GM21825 (cell line): Measurements from ENCODE around the gene SHC1.
"Not testable (repeated sequence)": the region's sequence is repeated elsewhere in the genome, so short reads cannot be mapped to it uniquely, and the experiment has no call there.

Source experiments
- ATAC-seq: cut with Tn5 transposase; IDR thresholded peaks from one replicate; pipeline ENCODE4 v1.9.1; 2021; ENCODE audit warnings: mild to moderate bottlenecking, moderate library complexity; ENCODE audit not compliant: unreplicated experiment

The SHC1 gene

DNA sequence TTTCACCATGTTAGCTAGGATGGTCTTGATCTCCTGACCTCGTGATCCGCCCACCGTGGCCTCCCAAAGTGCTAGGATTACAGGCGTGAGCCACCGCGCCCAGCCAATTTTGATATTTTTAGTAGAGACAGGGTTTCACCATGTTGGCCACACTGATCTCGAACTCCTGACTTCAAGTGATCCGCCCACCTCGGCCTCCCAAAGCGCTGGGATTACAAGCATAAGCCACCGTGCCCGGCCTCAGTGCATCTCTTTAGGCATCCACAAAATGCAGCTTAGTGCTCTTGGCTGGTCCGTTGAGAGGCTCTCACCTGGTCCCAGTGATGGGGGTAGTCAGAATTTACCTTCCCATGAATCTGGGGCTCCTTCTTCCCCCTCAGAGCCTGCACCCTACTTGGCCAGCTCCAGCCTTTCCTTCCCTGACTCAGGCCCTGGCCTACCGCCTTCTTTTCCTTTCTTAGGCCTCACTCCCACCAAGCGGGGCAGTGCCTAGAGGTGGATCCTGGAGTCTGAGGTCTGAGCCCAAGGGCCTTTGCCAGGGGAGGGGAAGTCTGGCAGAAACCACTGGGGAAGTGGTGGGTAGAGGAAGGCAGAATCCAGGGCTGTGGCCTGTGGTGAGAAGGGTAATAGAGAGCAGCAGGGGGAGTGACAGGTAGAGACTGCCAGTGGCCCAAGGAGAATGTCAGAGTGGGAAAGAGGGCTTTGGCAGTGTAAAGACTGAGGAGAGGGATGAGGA lies 26.6 kb upstream of the SHC1 start:
- no peak for ATAC-seq

DNA sequence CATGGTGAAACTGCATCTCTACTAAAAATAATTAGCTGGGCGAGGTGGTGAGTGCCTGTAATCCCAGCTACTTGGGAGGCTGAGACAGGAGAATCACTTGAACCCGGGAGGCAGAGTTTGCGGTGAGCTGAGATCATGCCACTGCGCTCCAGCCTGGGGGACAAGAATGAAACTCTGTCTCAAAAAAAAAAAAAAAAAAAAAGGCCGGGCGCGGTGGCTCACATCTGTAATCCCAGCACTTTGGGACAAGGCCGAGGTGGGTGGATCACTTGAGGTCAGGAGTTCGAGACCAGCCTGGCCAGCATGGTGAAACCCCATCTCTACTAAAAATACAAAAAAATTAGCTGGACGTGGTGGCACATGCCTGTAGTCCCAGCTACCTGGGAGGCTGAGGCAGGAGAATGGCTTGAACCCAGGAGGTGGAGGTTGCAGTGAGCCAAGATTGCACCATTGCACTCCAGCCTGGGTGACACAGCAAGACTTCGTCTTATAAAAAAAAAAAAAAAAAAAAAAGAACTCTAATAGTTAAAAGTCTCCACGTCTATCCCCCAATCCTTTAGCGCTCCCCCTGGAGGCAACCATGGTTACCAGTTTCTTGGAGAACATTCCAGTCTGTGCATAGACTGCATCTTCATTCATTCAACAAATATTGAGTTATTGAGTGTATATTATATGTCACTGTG lies 24.9 kb upstream of the SHC1 start:
- ATAC-seq = not testable (repeated sequence)

DNA sequence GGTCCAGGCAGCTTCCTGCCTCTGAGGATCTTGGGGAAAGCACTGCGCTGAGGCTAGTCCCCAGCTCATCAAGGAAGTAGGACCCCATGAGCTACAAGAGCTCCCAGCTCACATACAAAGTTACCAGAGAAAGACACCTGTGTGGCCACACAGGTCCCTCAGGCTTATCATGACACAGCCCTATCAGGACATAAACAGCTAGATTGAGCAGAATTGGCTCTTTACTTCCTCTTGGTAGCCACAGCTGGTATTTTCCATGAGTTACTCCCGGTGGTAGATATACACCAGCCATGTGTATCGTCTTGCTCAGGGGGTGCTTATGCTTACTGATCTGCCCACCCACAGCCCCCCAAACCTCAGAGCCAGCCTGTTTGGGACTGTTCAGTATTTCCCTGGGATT lies 24.0 kb upstream of the SHC1 start:
- ATAC-seq = no peak

DNA sequence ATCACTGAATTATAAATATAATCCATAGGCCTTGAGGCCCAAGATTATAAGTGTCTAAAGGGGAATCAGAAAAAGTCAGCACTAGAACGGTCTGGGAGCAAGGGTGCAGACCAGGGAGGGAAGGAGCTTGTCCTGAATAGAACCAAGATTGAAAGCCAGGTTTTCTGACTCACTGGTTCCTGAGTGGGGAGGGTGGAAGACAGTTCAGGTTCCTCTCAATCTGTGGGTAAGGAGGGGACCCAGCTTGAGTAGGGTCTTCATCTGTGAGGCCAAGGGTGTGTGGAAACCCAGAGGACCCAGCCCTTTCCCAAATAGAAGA lies 23.7 kb upstream of the SHC1 start:
- ATAC-seq = no peak

DNA sequence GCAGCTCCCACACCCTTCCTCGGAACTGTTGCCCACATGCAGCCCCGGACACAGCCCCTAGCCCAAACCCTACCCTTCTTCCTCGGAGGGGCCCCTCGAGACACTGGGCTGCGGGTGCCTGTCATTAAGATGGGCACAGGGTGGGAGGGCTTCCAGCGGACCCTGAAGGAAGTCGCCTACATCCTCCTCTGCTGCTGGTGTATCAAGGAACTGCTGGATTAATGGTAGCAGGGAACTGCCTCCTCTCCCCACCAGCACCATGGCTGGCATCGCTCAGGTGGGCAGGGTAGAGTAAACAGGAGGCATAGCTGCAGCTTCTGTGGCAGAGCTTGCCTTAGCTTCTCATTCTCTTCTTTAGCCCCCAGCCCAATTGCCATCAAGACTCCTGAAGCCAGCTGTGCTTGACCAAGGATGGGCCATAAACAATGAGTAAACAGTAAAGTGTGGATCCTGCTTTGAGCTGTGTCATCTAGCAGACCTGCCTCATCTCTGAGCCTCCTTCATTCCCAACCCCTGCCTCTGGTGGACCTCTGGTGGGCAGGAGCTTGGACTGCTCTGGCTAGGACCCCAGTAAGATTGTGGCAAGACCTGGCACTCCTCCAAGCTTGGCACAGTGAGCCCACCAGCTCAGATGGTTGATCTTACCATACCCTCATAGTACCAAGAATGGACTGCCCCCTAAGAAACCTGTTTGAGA lies 23.2 kb upstream of the SHC1 start, which contains the start of gene LENEP:
LENEP (plus strand) TSS at position 15 of the 697 bp plus-strand sequence; CDS start at position 37, 22 bp downstream.
- ATAC-seq = no peak

DNA sequence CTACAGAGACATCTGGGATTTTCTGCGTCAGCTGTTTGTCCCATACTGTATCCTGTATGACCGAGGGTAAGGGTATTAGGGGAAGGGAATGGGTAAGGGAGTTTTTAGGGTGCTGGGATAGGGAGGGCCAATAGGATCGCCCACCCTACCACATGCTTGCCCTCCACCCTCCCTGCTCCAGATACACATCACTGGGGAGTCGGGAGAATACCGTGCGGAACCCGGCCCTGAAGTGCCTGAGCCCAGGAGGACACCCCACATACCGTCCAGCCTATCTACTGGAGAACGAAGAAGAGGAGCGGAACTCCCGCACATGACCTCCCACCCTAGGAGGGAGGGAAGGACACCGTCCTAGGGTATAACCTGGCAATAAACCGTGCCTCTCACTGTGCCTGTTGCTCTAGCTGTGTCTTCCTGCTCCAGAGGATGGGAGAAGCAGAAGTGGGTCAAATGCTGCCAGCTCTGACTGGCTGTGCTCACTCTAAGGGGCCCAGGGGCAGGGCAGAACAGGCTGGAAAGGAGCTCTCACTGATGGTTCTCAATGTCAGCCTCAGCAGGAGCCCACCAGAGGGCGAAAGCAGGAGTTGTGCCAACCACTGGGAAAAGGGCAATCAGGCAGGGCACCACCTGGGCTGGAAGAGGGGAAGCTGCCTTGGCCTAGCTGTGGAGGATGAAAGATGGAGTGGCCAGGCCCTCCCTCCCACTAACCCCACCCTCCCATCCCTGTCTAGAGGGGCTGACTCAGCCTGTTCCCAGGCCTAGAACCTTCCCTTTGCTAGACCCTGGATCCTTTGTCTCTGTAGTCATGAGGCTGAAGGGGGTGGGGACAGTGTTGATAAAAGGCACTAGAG lies 22.4 kb upstream of the SHC1 start:
- ATAC-seq = no peak

DNA sequence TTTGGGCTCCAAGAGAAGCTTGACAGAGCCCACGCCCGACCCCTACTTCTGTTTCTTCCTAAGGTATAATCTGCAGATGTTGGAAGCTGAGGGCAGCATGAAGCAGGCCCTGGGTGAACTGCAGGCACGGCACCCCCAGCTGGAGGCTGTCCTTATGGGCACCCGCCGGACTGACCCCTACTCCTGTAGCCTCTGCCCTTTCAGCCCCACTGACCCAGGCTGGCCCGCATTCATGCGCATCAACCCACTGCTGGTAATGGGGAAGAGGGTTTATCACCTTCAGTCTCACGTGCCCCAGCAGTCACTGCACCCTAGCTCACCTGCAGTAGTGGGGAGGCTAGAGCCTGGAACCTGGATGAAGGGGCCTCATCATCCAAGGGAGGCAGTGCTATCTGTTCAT lies 19.7 kb upstream of the SHC1 start:
- ATAC-seq = no peak

DNA sequence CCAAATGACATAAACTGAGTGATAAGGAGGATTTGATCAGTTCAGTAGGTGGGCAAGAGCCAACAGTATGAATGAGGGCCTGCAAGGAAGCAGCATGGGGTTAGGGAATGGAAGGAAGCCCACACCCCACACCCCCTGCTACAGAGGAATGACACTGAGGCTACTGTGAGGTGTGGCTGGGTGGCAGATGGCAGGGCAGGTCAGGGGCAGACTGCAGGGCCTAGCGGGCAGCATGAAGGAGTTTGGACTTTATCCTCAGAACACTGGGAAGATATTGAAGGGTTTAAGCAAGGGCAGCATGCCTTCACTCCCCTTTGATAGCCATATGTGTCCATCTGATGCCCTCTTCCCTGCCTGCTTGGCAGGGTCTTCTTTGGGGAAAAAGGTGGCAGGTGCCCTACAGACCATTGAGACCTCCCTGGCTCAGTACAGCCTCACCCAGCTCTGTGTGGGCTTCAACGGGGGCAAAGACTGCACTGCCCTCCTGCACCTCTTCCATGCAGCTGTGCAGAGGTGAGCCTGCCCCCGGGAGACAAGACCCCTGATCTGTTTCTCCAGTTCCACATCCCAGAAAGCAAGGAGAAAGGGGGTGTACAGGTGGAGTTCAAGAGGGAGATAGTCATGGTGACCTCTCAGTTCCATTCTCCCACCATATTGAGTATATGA lies 18.8 kb upstream of the SHC1 start:
- no peak for ATAC-seq

DNA sequence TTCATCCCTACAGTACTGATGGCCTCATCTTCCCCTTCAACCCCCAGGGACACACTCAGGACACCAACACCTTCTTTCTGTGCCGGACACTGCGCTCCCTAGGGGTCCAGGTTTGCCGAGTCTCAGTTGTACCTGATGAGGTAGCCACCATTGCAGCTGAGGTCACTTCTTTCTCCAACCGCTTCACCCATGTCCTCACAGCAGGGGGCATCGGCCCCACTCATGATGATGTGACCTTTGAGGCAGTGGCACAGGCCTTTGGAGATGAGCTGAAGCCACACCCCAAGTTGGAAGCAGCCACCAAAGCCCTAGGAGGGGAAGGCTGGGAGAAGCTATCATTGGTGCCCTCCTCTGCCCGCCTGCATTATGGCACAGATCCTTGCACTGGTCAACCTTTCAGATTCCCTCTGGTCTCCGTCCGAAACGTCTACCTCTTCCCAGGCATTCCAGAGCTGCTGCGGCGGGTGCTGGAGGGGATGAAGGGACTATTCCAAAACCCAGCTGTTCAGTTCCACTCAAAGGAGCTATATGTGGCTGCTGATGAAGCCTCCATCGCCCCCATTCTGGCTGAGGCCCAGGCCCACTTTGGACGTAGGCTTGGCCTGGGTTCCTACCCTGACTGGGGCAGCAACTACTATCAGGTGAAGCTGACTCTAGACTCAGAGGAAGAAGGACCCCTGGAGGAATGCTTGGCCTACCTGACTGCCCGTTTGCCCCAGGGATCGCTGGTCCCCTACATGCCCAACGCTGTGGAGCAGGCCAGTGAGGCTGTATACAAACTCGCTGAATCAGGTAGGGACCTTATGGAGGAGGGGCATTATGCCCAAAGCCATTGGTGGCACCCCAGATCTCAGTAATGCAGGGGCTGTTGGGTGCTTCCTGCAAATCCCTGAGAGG lies 17.8 kb upstream of the SHC1 start:
- no peak for ATAC-seq

DNA sequence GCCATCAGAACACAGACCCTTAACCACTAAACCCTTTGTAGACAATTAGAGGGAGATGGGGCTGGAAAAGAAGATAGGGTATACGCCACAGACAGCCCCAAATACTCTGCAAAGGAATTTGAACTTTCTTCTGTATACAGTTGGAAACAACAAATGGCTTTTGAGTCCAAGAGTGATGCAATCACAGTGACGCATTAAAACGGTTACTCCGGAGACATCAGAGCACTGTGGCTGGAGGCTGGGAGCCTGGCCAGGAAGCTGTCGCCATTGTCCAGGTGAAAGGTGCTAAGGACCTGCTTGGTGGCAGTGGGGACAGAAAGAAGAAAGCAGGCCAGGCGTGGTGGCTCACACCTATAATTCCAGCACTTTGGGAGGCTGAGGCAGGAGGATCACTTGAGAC lies 16.8 kb upstream of the SHC1 start:
- ATAC-seq = no peak

DNA sequence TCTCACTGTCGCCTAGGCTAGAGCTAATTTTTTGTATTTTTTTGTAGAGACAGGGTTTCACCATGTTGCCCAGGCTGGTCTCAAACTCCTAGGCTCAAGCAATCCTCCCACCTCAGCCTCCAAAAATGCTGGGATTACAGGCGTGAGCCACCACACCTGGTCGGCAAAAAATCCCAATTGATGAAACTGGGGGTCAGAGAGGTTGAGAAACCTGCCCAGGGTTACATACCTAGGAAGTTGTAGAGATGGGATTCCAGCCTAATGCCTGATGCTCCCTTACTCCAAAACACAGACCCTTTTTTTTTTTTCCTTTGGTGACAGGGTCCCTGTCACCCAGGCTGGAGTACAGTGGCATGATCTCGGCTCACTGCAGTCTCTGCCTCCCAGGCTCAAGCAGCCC lies 16.2 kb upstream of the SHC1 start:
- not testable (repeated sequence) for ATAC-seq

DNA sequence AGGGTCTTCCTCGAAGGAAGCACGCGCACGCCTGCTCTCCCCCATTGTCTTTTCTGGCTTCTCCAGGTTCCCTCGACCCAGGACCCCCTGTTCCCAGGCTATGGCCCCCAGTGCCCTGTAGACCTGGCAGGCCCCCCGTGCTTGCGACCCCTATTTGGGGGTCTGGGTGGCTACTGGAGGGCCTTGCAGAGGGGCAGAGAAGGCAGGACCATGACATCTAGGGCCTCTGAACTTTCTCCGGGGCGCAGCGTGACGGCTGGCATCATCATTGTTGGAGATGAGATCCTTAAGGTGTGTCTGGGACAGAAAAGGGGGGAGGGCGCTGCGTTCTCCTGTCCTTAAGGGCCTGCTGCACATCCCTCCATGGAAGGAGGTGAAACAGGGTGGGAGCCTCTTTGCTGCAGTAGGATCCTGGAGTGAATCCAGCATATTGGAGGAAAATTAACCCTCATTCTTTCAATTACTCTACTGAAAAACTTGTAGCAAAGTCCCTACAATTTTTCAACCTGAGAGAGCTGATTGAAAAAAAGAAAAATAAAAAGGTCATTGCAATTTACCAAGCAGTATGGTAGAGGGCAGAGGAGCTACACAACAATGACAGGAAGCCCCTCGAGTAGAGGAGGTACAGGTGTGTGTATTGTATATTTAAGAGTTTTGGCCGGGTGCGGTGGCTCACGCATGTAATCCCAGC lies 13.4 kb upstream of the SHC1 start:
- ATAC-seq = no peak

DNA sequence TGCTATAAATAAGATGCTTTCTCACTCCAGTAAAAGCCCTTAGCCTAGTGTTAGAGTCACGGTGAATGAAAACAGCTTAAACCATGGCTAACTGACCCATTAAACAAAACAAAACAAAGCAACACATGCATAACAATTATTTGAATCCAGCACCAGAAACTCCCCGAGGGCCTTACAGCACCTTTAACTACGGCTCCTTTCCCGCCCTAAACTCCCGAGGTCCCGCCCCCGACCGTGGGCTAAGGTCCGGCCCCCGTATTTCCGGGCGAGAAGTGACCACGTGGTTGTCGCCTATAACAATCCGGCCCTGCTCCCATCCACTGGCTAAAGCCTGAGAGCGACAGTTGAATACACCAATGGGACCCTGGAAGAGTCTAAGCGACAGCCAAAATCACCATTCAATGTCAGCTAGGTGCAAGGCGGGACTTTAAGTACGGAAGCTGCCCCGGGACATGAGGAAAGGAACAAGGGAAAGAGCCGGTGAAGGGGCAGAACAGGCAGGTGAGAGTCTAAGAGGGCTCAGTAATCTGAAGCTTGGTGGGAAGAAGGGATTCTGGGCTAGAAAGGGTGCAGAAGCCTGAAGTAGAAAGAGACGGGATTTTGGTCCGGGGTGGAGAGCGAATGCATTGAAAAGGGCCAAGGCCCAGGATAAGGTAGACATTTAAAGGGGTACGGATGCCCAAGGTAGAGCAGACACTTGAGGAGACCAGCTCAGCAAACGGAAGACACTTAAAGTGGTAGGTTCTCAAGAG lies 12.5 kb upstream of the SHC1 start, which contains the start of gene FLAD1:
FLAD1 (plus strand) TSS at position 448 of the 752 bp plus-strand sequence. CDS start 351 bp downstream, outside the sequence.
- peak; percentile 98 for ATAC-seq

DNA sequence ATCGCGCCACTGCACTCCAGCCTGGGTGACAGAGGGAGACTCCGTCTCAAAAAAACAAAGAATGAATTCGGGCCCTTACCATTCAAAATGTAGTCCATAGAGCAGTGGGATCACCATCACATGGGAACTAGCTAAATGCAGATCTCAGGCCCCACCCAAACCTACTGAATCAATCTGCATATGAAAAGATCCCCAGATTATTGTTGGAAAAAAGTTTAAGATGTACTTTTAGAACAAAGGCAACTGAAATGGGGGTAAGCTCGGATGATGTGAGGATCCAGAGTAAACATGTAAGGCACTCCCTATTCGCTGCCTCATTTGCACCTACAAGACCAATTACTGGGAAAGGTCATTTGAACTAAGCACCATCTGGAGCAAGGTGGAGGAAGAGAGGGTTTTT lies 11.8 kb upstream of the SHC1 start:
- no peak for ATAC-seq

DNA sequence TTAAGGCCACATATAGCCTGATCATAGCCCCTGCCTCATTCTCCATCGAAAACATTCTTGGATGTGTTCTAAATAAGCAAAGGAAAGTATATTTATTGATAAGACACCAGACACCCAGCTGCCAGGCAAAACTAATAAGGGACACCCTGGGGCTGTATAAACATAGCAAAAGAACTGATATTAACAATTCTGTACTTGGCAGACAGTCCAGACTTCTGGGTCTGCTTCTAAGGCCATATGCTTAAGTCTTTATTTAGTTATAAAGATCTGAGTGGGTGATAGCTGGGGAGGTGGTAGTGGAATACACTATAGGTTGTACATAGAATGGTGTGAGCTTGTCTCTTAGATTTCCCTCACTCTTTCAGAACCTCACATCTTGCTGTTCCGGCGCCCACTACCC lies 7.8 kb upstream of the SHC1 start:
- no peak for ATAC-seq

DNA sequence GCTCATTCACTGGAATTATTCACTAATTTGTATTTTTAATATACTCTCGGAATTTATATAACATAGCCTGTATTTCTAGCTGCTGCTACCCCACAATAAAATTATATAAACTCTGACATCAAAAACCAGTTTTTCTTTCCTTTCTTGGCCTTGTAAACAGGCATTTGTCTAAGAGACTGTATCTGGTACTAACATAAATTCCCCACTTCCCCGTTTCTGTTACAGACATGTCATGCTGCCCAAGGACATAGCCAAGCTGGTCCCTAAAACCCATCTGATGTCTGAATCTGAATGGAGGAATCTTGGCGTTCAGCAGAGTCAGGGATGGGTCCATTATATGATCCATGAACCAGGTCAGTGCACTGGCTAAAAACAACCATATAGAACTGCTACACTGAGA lies 7.2 kb upstream of the SHC1 start:
- ATAC-seq = not testable (repeated sequence)

DNA sequence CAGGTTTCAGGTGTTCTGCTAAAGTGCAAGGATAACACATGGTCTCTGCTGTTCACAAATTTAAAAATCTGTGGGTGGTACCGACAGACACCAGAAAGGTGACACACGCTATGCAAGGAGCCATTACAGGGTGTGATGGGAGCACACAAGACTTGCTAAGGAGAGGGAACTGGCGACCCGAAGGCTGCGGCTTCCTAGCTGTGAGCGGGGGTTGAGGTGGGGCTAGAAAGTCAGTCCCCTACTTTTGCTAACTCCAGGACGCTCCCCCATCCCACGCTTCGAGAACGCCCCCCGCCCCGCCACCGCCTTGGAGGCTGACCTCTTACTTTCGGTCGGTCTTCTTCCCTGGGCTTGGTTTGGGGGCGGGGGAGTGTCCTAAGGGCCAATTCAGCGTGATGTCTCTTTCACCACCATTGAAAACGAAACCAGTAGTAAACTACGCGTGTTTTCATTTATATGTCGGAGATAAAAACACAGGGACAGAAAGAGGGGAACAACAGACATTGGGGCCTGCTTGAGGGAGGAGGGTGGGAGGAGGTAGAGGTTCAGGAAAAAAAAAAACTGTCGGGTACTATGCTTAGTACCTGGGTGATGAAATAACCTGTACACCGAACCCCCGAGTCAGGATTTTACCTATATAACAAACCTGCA lies 5.0 kb upstream of the SHC1 start:
- ATAC-seq = no peak
